Activated CD8-positive, alpha-beta memory T cell treated with anti-CD3 and anti-CD28 coated beads, Interleukin-2, amount 50 U/mL, for 1 hour (primary cell): ENCODE results near the gene KLF18.
"Not testable (repeated sequence)": the region's sequence is repeated elsewhere in the genome, so short reads cannot be mapped to it uniquely, and the experiment has no call there.

ENCODE experiments used
- DNase-seq: peaks from one replicate; pipeline ENCODE4 v3.0.0-alpha.2; 2020; ENCODE audit errors: extremely low read depth

Gene KLF18

DNA sequence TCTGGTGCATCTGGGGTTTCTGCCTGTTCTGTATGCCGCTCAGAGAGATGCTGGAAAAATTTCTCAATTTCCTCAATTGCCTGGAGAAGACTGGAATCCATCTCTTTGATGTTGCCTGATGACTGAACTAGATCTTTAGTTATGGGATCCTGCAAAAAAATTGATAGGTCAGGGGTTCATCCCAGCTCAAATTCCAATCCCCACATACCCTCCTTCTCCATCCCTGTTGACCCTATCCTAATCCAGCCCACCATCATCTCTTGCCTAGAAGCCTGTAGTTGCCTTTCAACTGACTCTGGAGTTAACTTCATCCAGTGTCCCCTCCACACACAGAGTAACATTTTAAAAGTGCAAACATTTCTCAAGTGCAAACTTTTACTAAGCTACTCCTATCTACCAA lies at the start of gene KLF18:
KLF18 (minus strand) TSS at position 101 of the 400 bp plus-strand sequence; CDS start at position 101, 0 bp downstream.
- no peak for DNase-seq

DNA sequence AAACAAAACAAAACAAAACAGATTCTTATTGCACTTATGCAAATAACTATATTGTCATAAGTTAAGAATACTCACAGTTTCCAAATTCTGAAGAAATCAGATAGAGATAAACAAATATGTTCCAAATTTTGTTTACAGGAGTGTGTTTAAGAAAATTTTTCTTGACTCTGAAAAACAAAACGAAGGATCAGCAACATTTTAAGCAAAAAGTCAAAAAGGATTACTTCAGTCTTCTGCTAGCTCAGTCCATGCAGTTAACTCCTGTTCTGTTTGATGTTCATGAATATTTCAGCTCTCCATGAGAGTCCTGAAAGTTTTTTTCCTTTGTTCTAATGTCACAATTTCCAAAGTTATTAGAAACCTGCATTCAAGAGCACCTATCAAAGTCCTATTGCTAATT lies 33.2 kb upstream of the KLF18 start:
- no peak for DNase-seq

DNA sequence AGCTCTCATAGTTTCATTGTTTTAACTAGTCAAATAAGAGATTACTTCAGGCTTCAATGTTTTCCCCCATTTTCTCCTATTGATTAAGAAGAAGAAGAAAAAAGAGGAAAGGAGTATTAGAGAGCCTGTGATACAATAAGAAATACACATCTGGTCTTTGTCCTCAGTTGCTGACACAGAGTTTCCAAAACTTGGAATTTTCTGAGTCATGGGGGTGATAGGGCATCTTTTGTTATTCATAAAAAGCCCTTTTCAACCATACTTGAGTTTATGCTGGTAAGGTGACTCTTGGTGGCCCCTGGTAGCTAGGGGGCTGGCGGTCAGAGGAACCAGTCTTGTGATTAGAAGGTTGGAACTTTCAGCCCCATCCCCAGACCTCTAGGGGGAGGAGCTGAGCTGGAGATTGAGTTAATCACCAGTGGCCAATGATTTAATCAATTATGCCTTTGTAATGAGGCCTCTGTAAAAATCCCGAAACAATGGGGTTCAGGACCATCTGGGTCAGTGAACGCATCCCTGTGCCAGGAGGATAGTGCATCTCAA lies 28.9 kb upstream of the KLF18 start:
- no peak for DNase-seq

DNA sequence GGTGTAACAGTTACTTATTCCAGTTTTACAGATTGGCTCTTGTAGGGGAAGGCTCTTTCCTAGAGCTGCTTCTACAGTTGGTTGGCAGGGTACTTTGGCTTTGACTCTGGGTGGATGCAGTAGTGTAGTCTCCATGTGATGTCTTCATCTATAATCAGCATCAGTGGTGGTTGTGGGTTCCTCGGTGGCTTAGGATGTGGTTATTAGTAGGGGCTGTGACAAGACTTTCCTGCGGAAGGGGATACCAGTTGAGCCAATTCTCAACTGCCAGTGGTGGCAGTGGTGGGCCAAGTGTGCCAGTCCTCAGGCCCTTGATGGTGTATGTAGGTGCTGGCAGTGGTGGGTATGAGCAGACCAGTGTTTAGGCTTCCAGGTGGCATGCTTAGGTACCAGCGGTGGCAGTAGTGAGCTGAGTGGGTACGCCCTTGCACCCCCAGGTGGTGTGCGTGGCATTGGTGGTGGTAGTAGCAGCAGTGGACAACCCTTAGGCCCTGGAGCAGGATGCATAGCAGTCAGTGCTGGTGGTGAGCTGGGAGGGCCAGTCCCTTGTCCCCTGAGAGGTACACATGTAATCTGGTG lies 27.2 kb upstream of the KLF18 start:
- DNase-seq = no peak

DNA sequence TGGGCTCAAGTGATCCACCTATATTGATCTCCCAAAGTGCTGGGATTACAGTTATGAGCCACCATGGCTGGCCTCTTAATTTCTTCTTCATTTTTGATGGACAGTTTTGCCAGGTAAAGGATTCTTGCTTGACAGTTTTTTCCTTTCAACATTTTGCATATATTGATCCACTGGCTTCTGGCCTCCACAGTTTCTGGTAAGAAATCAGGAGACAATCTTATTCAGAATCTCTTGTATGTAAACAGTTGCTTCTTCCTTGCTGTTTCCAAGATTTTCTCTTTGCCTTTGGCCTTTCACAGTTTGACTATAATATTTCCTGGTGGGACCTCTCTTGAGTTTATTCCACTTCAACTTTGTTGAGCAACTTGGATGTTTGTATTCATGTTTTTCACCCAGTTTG lies 20.1 kb upstream of the KLF18 start:
- no peak for DNase-seq

DNA sequence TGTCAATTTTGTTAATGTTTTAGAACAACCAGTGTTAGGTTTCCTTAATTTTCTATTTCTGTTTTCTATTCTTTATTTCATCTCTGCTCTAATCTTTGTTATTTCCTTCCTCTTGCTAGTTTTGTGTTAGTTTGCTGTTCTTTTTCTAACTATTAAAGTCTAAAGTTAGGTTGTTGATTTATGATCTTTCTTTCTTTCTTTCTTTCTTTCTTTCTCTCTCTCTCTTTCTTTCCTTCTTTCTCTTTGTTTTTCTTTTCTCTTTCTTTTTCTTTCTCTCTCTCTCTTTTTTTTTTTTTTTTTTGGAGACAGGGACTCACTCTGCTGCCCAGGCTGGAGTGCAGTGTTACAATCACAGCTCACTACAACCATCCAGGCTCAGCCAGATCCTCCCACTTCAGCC lies 17.4 kb upstream of the KLF18 start:
- DNase-seq = no peak

DNA sequence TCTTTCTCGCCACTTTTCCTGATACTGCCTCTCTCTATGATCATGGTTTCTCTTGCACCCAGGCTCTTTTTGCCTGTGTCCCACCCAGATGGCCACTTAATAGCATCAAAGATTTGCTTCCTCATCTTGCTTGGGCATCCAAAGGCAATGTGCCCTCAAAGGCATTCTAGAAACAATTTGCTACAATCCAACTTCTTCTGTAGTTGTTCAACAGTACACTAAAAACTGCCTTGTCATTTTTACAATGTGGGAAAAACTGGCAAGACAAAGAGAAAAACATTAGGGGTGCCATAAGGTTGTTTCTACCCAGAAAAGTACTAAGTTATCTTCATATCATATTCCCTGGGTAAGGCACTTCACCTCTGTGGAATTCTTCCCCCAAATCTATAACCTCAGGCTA lies 16.5 kb upstream of the KLF18 start:
- DNase-seq = no peak

DNA sequence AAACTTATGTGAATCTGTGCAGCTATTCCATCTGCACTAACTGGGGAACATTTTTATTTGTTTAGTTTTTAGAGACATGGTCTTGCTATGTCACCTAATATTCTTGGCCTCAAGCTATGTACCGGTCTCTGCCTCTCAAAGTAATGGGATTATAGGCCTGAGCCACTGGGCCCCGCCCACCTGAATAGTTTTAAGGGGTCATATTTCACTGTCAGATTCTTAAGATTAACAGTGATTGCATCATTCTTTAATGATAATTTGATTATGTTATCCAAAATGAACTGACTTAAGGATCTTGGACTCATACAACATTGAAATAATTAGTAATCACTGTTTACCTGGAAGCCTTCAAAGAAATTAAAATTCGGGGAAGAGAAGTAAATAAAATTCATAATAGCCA lies 12.6 kb upstream of the KLF18 start:
- no peak for DNase-seq

DNA sequence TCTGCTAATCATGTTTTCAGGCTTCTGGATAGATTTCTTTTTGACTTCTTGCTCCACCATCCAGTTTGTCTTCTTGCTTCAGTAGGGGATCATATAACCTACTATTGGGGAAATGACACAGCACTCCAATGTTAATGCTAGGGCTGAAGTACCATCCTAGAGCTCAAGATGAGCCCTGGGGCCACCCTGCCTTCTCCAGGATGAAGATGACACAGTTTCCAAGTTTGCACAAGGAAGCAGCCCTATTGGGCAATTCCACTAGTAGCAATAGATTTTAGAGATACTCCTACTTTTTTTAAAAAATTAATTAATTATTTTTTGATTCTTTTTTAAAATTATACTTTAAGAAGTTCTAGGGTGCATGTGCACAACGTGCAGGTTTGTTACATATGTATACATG lies 11.3 kb upstream of the KLF18 start:
- DNase-seq = no peak

DNA sequence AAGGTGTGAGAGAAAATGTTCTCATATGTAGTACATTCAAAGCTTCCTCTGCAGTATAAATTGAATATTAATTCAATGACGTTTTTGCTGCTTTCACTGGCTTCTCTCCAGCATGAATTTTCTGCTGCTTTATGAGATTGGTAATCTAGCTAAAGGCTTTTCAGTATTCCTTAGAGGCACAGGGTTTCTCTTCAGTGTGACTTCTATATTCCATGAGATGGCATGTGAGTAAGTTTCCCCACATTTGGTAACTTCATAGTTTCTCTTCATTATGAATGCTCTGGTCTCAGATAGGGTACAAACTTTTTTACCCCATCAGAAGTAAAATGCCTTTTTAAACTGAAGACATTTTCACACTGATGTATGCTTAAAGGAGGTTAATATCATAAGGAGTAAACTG lies 10.4 kb upstream of the KLF18 start:
- DNase-seq = no peak

DNA sequence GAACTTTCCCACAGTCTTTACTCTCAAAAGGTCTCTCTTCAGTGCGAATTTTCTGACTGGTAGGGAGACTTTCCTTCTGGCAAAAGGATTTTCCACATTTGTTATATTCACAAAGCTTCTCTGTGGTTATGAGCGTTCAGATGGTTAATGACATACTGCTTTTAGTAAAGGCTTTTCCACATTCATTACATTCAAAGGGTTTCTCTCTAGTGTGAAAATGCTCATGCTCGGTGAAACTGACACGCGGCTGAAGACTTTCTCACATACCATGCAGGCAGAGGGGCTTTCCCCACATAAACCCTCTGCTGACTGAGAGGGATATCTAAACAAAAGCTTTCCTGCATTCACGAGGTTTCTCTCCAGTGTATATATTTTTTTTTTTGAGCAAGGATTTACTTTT lies 9.9 kb upstream of the KLF18 start:
- DNase-seq = no peak

DNA sequence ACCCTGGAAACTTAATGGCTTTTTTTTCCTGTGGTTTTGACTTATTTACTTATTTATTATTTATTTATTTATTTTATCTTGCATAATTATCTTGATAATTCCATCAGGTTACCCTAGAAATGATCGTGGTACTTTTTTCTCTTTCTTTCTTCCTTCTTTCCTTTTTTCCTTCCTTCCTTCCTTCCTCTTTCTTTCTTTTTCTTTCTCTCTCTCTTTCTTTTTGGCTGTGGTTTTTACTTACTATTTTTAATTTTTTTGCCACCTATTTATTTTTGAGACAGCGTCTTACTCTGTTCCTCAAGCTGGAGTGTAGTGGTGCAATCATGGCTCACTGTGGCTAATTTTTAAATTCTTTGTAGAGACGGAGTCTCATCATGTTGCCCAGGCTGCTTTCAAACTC lies 6.2 kb upstream of the KLF18 start:
- DNase-seq = no peak

DNA sequence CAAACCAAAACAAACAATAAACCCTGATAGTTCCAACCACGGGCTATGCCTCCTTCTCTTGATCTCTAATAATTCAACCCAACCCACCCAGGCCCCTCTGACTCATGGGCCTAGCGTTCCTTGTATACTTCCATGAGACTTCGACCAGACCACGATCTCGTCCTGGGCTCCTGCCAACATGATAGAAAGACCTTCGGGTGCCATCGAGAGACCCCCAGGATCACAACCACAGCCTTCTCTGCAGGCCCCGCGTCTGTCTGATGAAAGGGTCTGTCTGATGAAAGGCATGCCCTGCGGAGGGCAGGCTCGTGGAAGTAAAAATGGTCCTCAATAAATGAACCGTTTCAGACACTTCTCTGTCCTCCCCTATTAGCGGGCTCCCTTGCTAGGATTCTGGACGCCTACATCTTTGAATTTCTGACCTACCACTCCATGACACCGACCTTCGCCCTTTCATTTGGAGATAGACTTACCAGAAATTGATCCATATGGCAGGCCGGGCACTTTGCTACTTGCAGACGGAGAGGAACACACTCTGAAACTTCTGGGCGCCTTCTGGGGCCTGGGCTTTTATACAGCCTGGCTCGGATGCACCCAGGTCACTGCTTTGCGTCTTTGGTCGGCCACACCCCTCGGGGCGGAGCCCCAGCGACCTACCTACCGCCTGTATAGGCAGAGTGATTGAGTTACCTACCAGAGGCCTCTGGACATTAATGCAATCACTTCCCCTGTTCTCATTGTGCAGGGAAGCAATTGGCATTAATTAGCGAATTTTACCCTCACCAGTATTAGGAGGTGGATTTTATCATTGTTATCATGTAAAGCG lies 5.3 kb upstream of the KLF18 start:
- DNase-seq = no peak

DNA sequence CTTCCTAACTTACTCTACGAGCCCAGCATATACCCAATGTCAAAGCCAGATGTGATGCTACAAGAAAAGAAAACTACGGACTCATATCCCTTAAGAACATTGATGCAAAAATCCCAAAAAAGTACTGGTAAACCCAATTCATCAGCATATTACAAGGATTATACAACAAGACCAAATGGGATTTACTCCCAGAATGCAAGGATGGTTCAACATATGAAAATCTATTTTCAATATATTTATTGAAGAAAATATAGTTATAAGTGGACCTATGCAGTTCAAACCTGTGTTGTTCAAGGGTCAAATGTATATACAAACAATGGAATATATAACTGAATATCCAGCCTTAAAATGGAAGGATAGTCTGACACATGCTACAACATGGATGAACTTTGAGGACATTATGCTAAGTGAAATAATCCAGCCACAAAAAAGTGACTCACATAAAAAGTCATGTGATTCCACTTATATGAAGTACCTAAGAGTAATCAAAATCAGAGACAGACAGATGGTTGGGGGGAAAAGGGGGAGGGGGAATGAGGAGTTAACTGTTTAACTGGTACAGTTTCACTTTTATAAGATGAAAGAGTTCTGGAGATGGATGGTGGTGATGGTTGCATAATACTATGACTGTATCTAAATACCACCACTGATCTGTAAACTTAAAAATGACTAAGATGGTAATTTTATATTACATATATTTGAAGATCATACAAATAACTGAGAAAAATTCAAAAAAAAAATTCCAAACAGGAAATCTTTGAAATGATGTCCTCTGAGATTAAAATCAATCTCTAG lies 3.7 kb upstream of the KLF18 start:
- no peak for DNase-seq

DNA sequence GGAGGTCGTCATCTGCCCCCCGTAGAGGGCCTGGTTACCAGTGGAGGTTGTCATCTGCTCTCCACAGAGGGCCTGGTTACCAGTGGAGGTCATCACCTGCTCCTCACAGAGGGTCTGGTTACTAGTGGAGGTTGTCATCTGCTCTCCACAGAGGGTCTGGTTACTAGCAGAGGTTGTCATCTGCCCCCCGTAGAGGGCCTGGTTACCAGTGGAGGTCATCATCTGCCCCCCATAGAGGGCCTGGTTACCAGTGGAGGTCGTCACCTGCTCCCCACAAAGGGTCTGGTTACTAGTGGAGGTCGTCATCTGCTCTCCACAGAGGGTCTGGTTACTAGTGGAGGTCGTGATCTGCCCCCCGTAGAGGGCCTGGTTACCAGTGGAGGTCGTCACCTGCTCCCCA lies 1.9 kb downstream of the KLF18 start:
- DNase-seq = not testable (repeated sequence)

DNA sequence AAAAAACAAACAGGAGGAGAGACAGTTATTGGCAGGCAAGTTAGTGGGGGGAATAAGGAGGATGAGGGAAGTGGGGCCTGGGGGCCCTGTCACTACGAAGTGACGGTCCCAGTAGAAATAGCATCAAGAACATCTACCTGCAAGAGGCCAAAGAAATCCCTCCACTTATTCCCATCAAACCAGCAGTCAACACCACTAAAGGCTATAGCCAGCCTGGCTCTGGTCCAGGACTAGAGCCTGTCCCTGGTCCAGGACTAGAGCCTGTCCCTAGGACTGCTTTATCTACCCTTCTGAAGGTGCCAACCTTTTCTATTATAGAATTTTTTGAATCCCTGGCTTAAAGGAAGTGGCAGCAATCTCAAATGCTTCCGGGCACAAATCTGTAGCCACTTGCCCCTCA lies 3.2 kb downstream of the KLF18 start:
- no peak for DNase-seq

DNA sequence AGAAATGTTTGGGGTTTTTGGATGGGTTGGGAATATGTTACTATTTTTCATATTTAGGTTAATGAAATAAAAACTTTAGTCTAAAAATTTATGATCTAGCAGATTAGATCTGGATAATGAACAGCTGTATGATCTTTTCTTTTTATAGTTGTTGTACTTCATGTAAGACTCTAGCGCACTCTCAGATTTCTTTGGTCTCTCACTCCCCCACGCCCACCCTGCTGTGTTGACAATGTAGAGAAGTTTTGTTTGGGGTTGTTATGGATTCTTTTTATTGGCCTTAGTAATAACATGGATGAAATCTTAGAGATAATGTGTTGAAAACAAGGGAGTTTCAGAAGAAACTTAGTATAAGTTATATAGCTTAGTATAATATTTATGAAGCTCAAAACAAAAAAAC lies 5.5 kb downstream of the KLF18 start:
- no peak for DNase-seq

DNA sequence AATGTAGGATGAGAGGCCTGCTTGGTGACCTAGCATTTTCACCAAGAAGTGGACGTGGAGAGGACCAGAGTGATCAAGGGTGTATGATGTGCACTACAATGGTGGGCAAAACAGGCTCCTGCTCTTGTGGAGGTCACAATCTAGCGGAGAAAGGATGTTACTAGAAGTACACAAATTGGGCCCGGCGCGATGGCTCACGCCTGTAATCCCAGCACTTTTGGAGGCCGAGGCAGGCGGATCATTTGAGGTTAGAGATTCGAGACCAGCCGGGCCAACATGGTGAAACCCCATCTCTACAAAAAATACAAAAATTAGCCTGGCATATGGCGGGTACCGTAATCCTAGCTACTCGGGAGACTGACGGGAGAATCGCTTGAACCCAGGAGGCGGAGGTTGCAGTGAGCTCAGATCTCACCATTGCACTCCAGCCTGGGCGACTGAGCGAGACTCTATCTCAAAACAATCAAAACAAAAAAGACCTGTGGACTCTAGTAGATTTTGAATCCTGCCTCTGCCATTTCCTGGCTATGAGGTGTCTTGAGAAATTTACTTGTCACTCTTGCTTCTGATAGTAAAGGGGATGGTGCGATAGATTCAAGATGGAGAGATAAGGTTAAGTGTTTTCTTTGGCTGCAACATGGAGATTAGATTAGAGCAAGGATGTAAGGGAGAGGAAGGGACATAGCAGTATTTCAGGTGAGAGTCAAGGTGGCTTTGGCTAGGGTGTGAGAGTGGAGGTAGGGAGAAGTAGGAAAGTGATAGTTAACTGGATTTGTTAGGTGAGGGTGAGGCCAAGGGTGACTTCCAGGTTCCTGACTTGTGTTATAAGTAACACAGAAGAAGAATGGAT lies 7.1 kb downstream of the KLF18 start:
- no peak for DNase-seq

DNA sequence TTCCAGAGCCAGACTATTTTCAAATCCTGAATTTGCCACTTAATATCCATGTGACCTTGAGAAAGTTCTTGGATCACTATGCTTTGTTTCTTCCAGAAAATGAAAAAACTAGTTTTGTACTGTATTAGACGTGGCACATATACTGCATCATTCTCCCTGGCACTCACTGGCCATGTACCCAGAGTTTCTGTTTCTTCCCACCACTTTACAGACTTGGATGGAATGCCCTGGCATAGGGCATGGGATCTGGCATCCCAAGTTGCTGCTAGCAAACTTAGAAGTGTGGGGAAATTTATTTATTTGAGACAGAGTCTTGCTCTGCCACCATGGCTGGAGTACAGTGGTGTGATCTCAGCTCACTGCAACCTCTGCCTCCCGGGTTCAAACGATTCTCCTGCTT lies 10.0 kb downstream of the KLF18 start:
- DNase-seq = no peak

DNA sequence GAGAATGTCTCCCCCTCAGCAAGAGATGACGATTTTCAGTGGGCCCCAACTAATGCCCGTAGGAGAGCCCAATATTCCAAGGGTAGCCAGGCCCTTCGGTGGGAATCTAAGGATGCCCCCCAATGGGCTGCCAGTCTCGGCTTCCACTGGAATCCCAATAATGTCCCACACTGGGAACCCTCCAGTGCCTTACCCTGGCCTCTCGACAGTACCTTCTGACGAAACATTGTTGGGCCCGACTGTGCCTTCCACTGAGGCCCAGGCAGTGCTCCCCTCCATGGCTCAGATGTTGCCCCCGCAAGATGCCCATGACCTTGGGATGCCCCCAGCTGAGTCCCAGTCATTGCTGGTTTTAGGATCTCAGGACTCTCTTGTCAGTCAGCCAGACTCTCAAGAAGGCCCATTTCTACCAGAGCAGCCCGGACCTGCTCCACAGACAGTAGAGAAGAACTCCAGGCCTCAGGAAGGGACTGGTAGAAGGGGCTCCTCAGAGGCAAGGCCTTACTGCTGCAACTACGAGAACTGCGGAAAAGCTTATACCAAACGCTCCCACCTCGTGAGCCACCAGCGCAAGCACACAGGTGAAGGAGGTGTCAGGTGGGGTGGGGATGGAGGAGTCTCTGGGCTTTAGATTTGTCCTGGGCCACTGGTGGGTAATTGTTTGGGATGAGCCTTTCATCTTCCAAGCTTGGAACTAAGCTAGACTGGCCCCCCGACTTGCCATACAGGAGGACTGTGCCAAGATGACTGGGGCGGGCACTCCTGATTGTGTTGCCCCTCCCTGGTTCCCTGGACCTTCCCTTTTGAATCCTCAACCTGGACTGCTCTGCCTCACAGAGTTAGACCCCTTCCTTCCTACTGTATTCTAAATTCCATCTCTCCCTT lies 11.6 kb downstream of the KLF18 start:
- no peak for DNase-seq
